Mucosa of descending colon (tissue), 3 donors: ENCODE results near the gene CERS3. TPM values are rescaled to one million over a fixed set of nuclear protein-coding genes. Genes with fewer than 3 reads are reported as not detected.

Source experiments
- ATAC-seq: fragments of 200-7000 bp; cut with Tn5 transposase; one replicate; pipeline ENCODE4 v1.9.1; 2020; ENCODE audit warnings: mild to moderate bottlenecking, moderate library complexity
- DNase-seq, 3 donors: peaks; one replicate each; pipeline ENCODE4 v3.0.0-alpha.2; 2020
- H3K36me3 ChIP-seq: fragments of 200-600 bp; one replicate; pipeline ENCODE4 v1.8.0; 2021; ENCODE audit warnings: low read depth, mild to moderate bottlenecking
- H3K4me1 ChIP-seq: fragments of 200-600 bp; one replicate; pipeline ENCODE4 v1.8.0; 2021; ENCODE audit warnings: low read depth, mild to moderate bottlenecking
- H3K4me3 ChIP-seq: fragments of 200-600 bp; one replicate; pipeline ENCODE4 v1.8.0; 2021; ENCODE audit warnings: mild to moderate bottlenecking
- H3K9me3 ChIP-seq: fragments of 200-600 bp; one replicate; pipeline ENCODE4 v1.8.0; 2021; ENCODE audit warnings: mild to moderate bottlenecking
- CTCF ChIP-seq: fragments of 200-600 bp; IDR thresholded peaks from one replicate; pipeline ENCODE4 v1.8.0; 2022; ENCODE audit warnings: antibody characterized with exemption, mild to moderate bottlenecking
- intact Hi-C, 2 donors: fragments of 100-400 bp; cut with DNase I in 1 of 2; cut with micrococcal nuclease in 1 of 2; formaldehyde crosslinking; loops; one replicate each; pipeline versions ENCODE4 v1.11.0 to v1.11.1; 2022; cut with DNase I, micrococcal nuclease
- long read RNA-seq, 2 donors: library from polyadenylated mRNA; unstranded; transcript quantifications; one replicate each; pipeline ENCODE4 v2.0.0, GENCODE V29; 2019 to 2021
- total RNA-seq, 3 donors: library from RNA; stranded (reverse); fragmentation: NEBNext Ultra II Directional in 2 of 3; extraction: Animal tissue kit (Norgen Biotek cat#: 25700) in 2 of 3; gene quantifications; one replicate each; pipeline versions ENCODE4 v1.2.1 to v1.2.4, GENCODE V29; 2021 to 2023
- donor health status: DM: no; HTN: no; CAD: no; lungs with moderate emphysema.
- donor health status: DM: no; HTN: no; CAD: no.
- donor health status: DM: no; HTN: yes; CAD: no.

Gene CERS3
- total RNA-seq: under 1 TPM in 1 of 3 donors, not detected in 2; 0.22 TPM
- long read RNA-seq, donor 1: 0 reads
- long read RNA-seq, donor 2: 0 reads

DNA sequence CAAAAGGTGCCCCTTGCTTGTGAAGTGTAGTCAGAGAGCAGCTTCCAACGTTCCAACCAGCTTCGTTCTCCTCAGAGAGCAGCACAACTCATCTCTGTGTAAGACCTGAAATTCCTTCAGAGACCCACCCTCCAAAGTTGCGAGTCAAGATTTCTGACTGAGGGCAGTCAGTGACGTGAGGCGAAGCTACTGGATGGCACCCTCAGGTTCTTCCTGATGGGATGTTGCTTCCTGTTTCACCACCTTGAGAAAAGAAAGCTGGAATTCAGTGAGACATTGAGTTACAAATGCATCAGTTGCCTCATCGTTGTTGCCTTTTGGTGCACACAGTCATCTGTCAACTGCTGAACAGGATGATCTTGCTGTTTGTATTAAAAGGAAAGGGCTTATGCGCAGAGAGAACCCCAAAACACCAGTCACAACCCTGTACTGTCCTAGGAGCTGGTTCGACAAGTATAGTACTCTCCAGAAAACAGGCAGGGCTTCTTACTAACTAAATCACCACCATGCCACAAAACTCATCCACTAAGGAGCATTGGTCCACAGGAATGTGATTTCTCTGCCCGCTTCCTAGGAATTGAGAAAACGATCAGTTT, at the start of gene CERS3:
CERS3 (minus strand) TSS at position 118 of the 596 bp plus-strand sequence. CDS start 27,101 bp downstream, outside the sequence.
- Histone ChIP-seq H3K9me3 (no peaks in the 10 kb centered on the region), H3K4me3 (no peak within 1 kb of the TSS), H3K36me3 (no peaks in the 10 kb centered on the region), H3K4me1 (no peaks in the 10 kb centered on the region)
- no peak for TF ChIP-seq CTCF
- DNase-seq: no peak
- ATAC-seq: no peak
- intact Hi-C loops: no loop called here

DNA sequence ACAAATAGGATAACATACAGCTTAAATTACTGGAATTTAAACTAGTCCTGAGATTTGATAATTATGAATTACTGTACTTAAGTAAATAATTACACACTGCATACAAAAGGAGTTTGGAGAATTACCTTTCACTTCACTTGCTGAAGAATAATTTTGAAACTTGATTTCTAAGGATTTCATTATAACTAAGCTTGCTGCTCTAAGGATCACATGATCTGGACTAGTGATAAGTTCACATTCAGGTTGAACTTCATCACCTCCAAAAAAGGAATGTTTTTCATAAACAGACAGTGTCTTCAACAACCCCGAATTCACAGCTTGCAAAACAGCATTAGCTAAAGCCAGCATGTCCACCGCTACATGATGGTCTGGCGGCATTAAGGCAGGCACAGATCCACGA, 44.8 kb upstream of the CERS3 start:
- TF ChIP-seq CTCF: no peak
- H3K36me3 ChIP-seq: no peaks in the 10 kb centered on the region
- intact Hi-C loops: no loop called here
- DNase-seq (no peak), ATAC-seq (no peak)
- H3K4me1 ChIP-seq: no peaks in the 10 kb centered on the region
- no peak overlapping the region for H3K4me3 ChIP-seq
- no peaks in the 10 kb centered on the region for H3K9me3 ChIP-seq

DNA sequence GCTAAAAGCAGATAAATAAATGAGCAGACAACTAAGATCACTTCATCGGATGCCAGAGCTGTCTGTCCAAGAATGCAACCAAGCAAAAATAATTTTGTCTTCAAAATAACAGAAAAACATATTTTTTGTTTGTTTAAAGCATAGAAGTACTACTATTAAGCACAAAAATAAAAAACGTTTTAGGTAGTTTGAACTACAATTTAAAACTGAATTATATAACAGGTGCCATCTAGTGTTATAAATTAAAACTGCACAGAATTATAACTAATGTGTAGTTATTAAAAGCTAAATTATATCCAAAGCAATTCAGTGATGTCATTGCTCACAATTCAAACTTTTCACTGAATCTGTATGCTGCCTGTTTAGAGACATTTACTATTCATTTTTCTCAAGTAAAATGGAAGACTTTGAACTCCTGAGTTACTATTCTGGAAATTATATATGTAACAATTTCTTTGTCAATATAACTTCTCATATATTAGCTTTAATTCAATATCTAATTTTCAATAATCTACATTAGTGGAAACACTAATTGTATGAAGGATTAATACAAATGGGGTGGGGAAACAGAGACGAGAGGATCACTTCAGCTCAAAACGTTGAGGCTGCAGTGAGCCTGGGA, 43.7 kb upstream of the CERS3 start:
- DNase-seq: no peak
- intact Hi-C loops: no loop called here
- no peaks in the 10 kb centered on the region for H3K36me3 ChIP-seq
- no peaks in the 10 kb centered on the region for H3K4me1 ChIP-seq
- no peaks in the 10 kb centered on the region for H3K9me3 ChIP-seq
- ATAC-seq: no peak
- H3K4me3 ChIP-seq: no peak overlapping the region
- no peak for TF ChIP-seq CTCF

DNA sequence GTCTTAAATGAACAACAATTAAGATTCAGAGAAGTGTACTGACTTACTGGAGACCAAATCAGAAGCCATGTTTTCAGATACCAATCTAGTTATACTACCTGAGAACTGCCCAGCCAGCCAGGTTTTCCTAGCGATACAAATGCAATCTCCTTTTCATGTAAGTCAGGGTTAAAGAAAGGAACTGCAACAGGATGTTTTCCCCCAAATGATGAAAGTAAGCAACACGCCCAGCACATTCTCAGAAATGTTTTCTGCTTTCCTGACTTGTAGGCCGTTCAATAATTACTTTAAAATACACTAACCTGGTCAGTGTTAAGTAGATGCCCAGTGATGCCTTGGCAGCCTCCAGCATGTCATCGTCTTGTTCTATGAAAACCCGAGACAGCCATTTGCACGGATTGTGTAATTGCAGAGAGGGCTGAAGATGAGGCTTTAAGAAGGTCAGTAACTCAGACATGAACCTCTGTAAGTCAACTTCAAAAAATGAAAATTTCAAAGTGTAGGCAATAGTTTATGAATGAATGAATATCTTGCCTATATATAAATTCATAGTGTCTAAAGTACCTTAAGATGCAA, 42.9 kb upstream of the CERS3 start:
- no peak for TF ChIP-seq CTCF
- H3K4me3 ChIP-seq: no peak overlapping the region
- ATAC-seq: no peak
- intact Hi-C loops: no loop called here
- H3K36me3 ChIP-seq: no peaks in the 10 kb centered on the region
- H3K9me3 ChIP-seq: no peaks in the 10 kb centered on the region
- no peaks in the 10 kb centered on the region for H3K4me1 ChIP-seq
- DNase-seq: no peak

DNA sequence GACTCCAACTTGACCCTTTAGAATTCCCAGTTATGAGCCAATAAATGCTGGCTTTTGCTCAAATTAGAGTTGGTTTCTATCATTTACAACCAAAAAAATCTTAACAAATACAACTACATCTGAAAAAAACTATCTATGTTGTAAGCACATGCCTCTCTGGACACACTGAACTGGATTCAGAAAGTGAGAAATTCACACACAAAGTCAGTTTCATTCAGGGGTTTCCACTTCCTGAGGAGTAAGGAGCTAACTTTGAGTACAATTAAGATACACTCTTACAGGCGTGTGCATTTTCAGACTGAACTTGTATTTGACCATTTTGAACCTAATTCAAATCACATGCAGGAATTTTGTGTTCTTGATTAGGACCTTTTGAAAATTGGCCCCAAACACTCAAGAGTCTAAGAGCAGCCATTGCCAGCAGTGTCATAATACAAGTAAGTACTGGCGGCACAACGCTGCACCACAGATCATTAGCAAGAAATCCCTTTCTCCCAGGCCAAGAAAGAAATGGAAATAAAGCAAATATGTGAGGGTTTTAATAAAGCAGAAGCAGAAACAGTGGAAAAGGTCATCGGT, 42.1 kb upstream of the CERS3 start:
- no peak for TF ChIP-seq CTCF
- Histone ChIP-seq H3K9me3 (no peaks in the 10 kb centered on the region), H3K4me1 (no peaks in the 10 kb centered on the region), H3K36me3 (no peaks in the 10 kb centered on the region), H3K4me3 (no peak overlapping the region)
- no peak for ATAC-seq
- DNase-seq: no peak
- intact Hi-C loops: no loop called here
